B cell (primary cell): ENCODE data around the gene EEF1AKMT2. TPM values are rescaled to one million over a fixed set of nuclear protein-coding genes. Genes with fewer than 3 reads are reported as not detected.

Source experiments
- ATAC-seq: fragments of 200-7000 bp; cut with Tn5 transposase; one replicate; pipeline ENCODE4 v1.10.0; 2021; ENCODE audit warnings: low read depth, mild to moderate bottlenecking, moderate number of reproducible peaks, moderate library complexity
- CTCF ChIA-PET: fragments of 350-600 bp; sonication (Branson Sonifier 250); formaldehyde crosslinking; loops from one replicate; lab custom pipeline; 2021; ENCODE audit warnings: antibody characterized with exemption, inconsistent platforms; lab: Charles Lee
- POLR2A ChIA-PET: fragments of 350-600 bp; sonication (Branson Sonifier 250); formaldehyde crosslinking; loops from one replicate; lab custom pipeline; 2021; ENCODE audit warnings: antibody characterized with exemption; lab: Charles Lee
- DNase-seq: peaks from one replicate; pipeline ENCODE4 v3.0.0; 2013
- H2AFZ ChIP-seq: 2 replicates; pipeline ENCODE4 v1.6.1; 2012; ENCODE audit warnings: mild to moderate bottlenecking, low read depth, low read length; ENCODE audit not compliant: insufficient read depth, poor library complexity, severe bottlenecking
- H3K27ac ChIP-seq, 2 donors: 1 replicate in 1 of 2; 2 replicates in 1 of 2; pipeline ENCODE4 v1.5.1; 2012 to 2013; ENCODE audit warnings: low read length in 2 of 2, mild to moderate bottlenecking in 2 of 2, moderate library complexity in 1 of 2
- H3K27me3 ChIP-seq, 4 experiments: fragments of 200-600 bp in 1 of 4; sonication (generic) in 1 of 4; replicated peaks in 1 of 4; 1 replicate in 2 of 4; 2 replicates in 2 of 4; pipeline versions ENCODE4 v1.6.1 to v1.7.0; 2013 to 2016; ENCODE audit warnings: low read length in 3 of 4, mild to moderate bottlenecking in 2 of 4, mixed read lengths in 1 of 4, moderate library complexity in 1 of 4; ENCODE audit not compliant: insufficient read depth in 4 of 4, control insufficient read depth in 3 of 4; ENCODE audit errors: control extremely low read depth in 1 of 4
- H3K36me3 ChIP-seq, 2 experiments: replicated peaks in 1 of 2; 1 replicate in 1 of 2; 2 replicates in 1 of 2; pipeline versions ENCODE4 v1.6.1 to v1.7.1; 2013; ENCODE audit warnings: low read length in 1 of 2; ENCODE audit not compliant: insufficient read depth in 2 of 2, control insufficient read depth in 1 of 2; ENCODE audit errors: control extremely low read depth in 1 of 2, extremely low read depth in 1 of 2
- H3K4me1 ChIP-seq, 2 donors: fragments of 200-600 bp in 1 of 2; sonication (generic) in 1 of 2; 1 replicate in 1 of 2; 2 replicates in 1 of 2; pipeline versions ENCODE4 v1.5.1 to v1.6.1; 2013 to 2017; ENCODE audit warnings: low read length in 2 of 2; ENCODE audit not compliant: control insufficient read depth in 2 of 2, insufficient read depth in 2 of 2
- H3K4me2 ChIP-seq: replicated peaks from 2 replicates; pipeline ENCODE3; 2012; ENCODE audit warnings: mild to moderate bottlenecking, low read depth, low read length; ENCODE audit not compliant: poor library complexity, severe bottlenecking
- H3K4me3 ChIP-seq, 5 experiments: fragments of 200-600 bp in 1 of 5; sonication (generic) in 1 of 5; 1 replicate in 3 of 5; 2 replicates in 2 of 5; pipeline versions ENCODE4 v1.5.1 to v1.7.0; 2011 to 2016; ENCODE audit warnings: low read length in 4 of 5, mild to moderate bottlenecking in 4 of 5, low read depth in 2 of 5, control low read depth in 1 of 5, moderate library complexity in 1 of 5; ENCODE audit not compliant: insufficient read depth in 1 of 5; ENCODE audit errors: control extremely low read depth in 1 of 5, extremely low read depth in 1 of 5
- H3K79me2 ChIP-seq: fragments of 200-600 bp; sonication (generic); one replicate; pipeline ENCODE4 v1.6.0; 2016; ENCODE audit warnings: low read length; ENCODE audit not compliant: control insufficient read depth, insufficient read depth
- H3K9ac ChIP-seq: fragments of 200-600 bp; sonication (generic); 2 replicates; pipeline ENCODE4 v1.6.1; 2017; ENCODE audit warnings: mild to moderate bottlenecking, low read length, moderate library complexity
- H3K9me3 ChIP-seq, 3 donors: one replicate each; pipeline versions ENCODE4 v1.6.1 to v1.7.1; 2013; ENCODE audit warnings: low read length in 2 of 3; ENCODE audit not compliant: control insufficient read depth in 2 of 3, insufficient read depth in 1 of 3; ENCODE audit errors: control extremely low read depth in 1 of 3
- H4K20me1 ChIP-seq: 2 replicates; pipeline ENCODE4 v1.6.0; 2012; ENCODE audit warnings: mild to moderate bottlenecking, low read length; ENCODE audit not compliant: insufficient read depth, control insufficient read depth, poor library complexity, severe bottlenecking
- H3K27ac Mint-ChIP-seq: one replicate; pipeline ENCODE4 v1.8.0; 2021; ENCODE audit warnings: mixed read lengths
- H3K27me3 Mint-ChIP-seq: one replicate; pipeline ENCODE4 v1.8.0; 2021; ENCODE audit warnings: mixed read lengths
- H3K4me1 Mint-ChIP-seq: one replicate; pipeline ENCODE4 v1.8.0; 2021; ENCODE audit warnings: mixed read lengths
- H3K4me3 Mint-ChIP-seq: one replicate; pipeline ENCODE4 v1.8.0; 2021; ENCODE audit warnings: mixed read lengths
- H3K9me3 Mint-ChIP-seq: one replicate; pipeline ENCODE4 v1.8.0; 2022; ENCODE audit warnings: mixed read lengths; ENCODE audit not compliant: insufficient read depth
- CTCF ChIP-seq: fragments of 200-600 bp; IDR thresholded peaks from one replicate; pipeline ENCODE4 v1.8.0; 2022; ENCODE audit warnings: antibody characterized with exemption, mild to moderate bottlenecking
- EZH2 ChIP-seq: IDR thresholded peaks from 2 replicates; pipeline ENCODE4 v1.6.1; 2012; ENCODE audit warnings: borderline replicate concordance, low read depth, mild to moderate bottlenecking, moderate library complexity, low read length; ENCODE audit not compliant: insufficient read depth, poor library complexity, severe bottlenecking
- WGBS: methylation state at CpG from one replicate; pipeline ENCODE4 v1.1.5; 2013; ENCODE audit warnings: missing lambda C conversion rate; ENCODE audit not compliant: insufficient coverage; 5-methylcytosine and 5-hydroxymethylcytosine counted together
- intact Hi-C: fragments of 100-400 bp; cut with micrococcal nuclease; formaldehyde crosslinking; loops from one replicate; pipeline ENCODE4 v1.10.0; 2022
- polyA plus RNA-seq: library from polyadenylated mRNA; depleted of rRNA; stranded (reverse); fragments of >200 nt; gene quantifications from 2 replicates; pipeline ENCODE4 v1.2.3, GENCODE V29; 2012
- total RNA-seq, 2 donors: library from RNA; stranded (reverse); fragments of 120-200 nt in 1 of 2; gene quantifications; 1 replicate in 1 of 2; 2 replicates in 1 of 2; pipeline versions ENCODE4 v1.2.3 to v1.2.4, GENCODE V29; 2013 to 2022

EEF1AKMT2 gene
- total and polyA plus RNA-seq, 2 donors (not counting 1 experiment from before 2014, with no cell fraction given) = 8.8 to 15.0 TPM

GRCh38 chr10:124763267-124763666 is 28.4 kb downstream of the EEF1AKMT2 start:
- no peaks in the 10 kb centered on the region for H3K9me3 Mint-ChIP-seq
- Histone ChIP-seq H3K4me3 (no peak overlapping the region), H4K20me1 (no peaks in the 10 kb centered on the region), H3K4me1 (no peaks in the 10 kb centered on the region), H3K9ac (no peak overlapping the region), H3K4me2 (no peak overlapping the region), H2AFZ (no peak overlapping the region), H3K36me3 (peaks cover 0 to 57% of the 10 kb centered on the region in 2 experiments), H3K9me3 (no peaks in the 10 kb centered on the region), H3K27me3 (no peaks in the 10 kb centered on the region), H3K27ac (no peak overlapping the region), H3K79me2 (no peaks in the 10 kb centered on the region)
- intact Hi-C loops = no loop called here
- H3K4me1 Mint-ChIP-seq = no peaks in the 10 kb centered on the region
- no CpG with 5 or more reads among the region's 1 CpG for WGBS
- ATAC-seq = no peak
- TF ChIP-seq CTCF = no peak
- no peak for TF ChIP-seq EZH2
- H3K4me3 Mint-ChIP-seq = no peak overlapping the region
- H3K27me3 Mint-ChIP-seq = no peaks in the 10 kb centered on the region
- DNase-seq = no peak
- POLR2A ChIA-PET = no interaction called here
- no peak overlapping the region for H3K27ac Mint-ChIP-seq
- CTCF ChIA-PET = no interaction called here

GRCh38 chr10:124762281-124762680 is 29.4 kb downstream of the EEF1AKMT2 start:
- DNase-seq = no peak
- H3K27ac Mint-ChIP-seq = no peak overlapping the region
- WGBS = no CpG with 5 or more reads among the region's 5 CpGs
- no peak overlapping the region for H3K27ac ChIP-seq
- TF ChIP-seq EZH2 (no peak), CTCF (no peak)
- H3K4me3 Mint-ChIP-seq = no peak overlapping the region
- H2AFZ ChIP-seq = no peak overlapping the region
- H3K36me3 ChIP-seq = peaks cover 2 to 57% of the 10 kb centered on the region in 2 experiments
- H3K4me2 ChIP-seq = no peak overlapping the region
- H3K9me3 Mint-ChIP-seq = no peaks in the 10 kb centered on the region
- ChIA-PET CTCF (interaction anchor here (1.4 kb wide), 1 partner anchor 15 kb away, joined by 3 read pairs; no protein-coding TSS in a partner anchor), POLR2A (no interaction called here)
- no peaks in the 10 kb centered on the region for H3K9me3 ChIP-seq
- no peaks in the 10 kb centered on the region for H3K4me1 Mint-ChIP-seq
- H3K79me2 ChIP-seq = no peaks in the 10 kb centered on the region
- no peaks in the 10 kb centered on the region for H3K27me3 ChIP-seq
- H3K27me3 Mint-ChIP-seq = no peaks in the 10 kb centered on the region
- H3K4me1 ChIP-seq = no peaks in the 10 kb centered on the region
- no peak overlapping the region for H3K9ac ChIP-seq
- no peaks in the 10 kb centered on the region for H4K20me1 ChIP-seq
- no peak for ATAC-seq
- intact Hi-C loops = no loop called here
- H3K4me3 ChIP-seq = no peak overlapping the region
